Neural cell (in vitro differentiated cells): ENCODE measurements around the gene SLC12A9.

Experiments
- CTCF ChIP-seq: fragments of 450-650 bp; IDR thresholded peaks from 2 replicates; pipeline ENCODE4 v1.5.1; 2014; ENCODE audit warnings: antibody characterized with exemption, mild to moderate bottlenecking, moderate library complexity; ENCODE audit not compliant: poor library complexity, severe bottlenecking
- EP300 ChIP-seq: fragments of 450-650 bp; conservative IDR thresholded peaks from 2 replicates; pipeline ENCODE4 v1.6.1; 2014; ENCODE audit warnings: antibody characterized with exemption, mild to moderate bottlenecking, moderate library complexity; ENCODE audit not compliant: poor library complexity, severe bottlenecking
- EZH2 ChIP-seq: fragments of 200-600, 300-800 bp; shearing (Covaris generic), sonication (generic); IDR thresholded peaks from 2 replicates; pipeline ENCODE4 v1.6.1; 2014; ENCODE audit warnings: antibody characterized with exemption, low read length, borderline replicate concordance, mild to moderate bottlenecking; ENCODE audit not compliant: insufficient read depth, poor library complexity, severe bottlenecking
- POLR2AphosphoS5 ChIP-seq: IDR thresholded peaks from 2 replicates; pipeline ENCODE4 v1.6.1; 2012
- REST ChIP-seq: IDR thresholded peaks from 2 replicates; pipeline ENCODE4 v1.6.1; 2012; ENCODE audit warnings: borderline replicate concordance

- TF ChIP-seq POLR2AphosphoS5 (no peak), CTCF (no peak), EP300 (no peak), REST (no peak), EZH2 (peak; percentile 7)
These were observed 43.1 kb downstream of the SLC12A9 start, which contains the start of gene ACHE for GRCh38 chr7:100895701-100895955.
